HG03139 (cell line): ENCODE results near the gene NDUFB10.
A peak's percentile ranks its signal among the peaks of the same experiment; 100 is the strongest.

Experiments used
- ATAC-seq: cut with Tn5 transposase; IDR thresholded peaks from one replicate; pipeline ENCODE4 v1.9.1; 2021; ENCODE audit not compliant: unreplicated experiment

Gene NDUFB10

GRCh38 chr16:1983544-1984346 lies 24.4 kb downstream of the NDUFB10 start, which contains the start of gene GFER:
TSS of gene GFER (plus strand) at chr16:1984193. CDS start at chr16:1984219, 26 bp downstream.
- peak; percentile 73 for ATAC-seq

- ATAC-seq = peak; percentile 5
These were observed 25.2 kb downstream of the NDUFB10 start for GRCh38 chr16:1984347-1985225.

- ATAC-seq = no peak
These were observed 26.3 kb downstream of the NDUFB10 start for GRCh38 chr16:1985466-1986150.

GRCh38 chr16:1987198-1987597 lies 27.9 kb downstream of the NDUFB10 start:
- no peak for ATAC-seq

- ATAC-seq = no peak
These were observed 30.1 kb downstream of the NDUFB10 start, which contains the start of gene SYNGR3 for GRCh38 chr16:1989209-1990100. TSS of gene SYNGR3 (plus strand) at chr16:1989970. CDS start at chr16:1990103, 133 bp downstream.

GRCh38 chr16:1990101-1990350 lies 30.7 kb downstream of the NDUFB10 start:
- no peak for ATAC-seq

GRCh38 chr16:1990351-1991134 lies 31.2 kb downstream of the NDUFB10 start:
- ATAC-seq = peak; percentile 8

GRCh38 chr16:1991135-1991551 lies 31.8 kb downstream of the NDUFB10 start:
- peak; percentile 38 for ATAC-seq

GRCh38 chr16:1991588-1991947 lies 32.2 kb downstream of the NDUFB10 start:
- ATAC-seq = no peak

GRCh38 chr16:1991948-1992703 lies 32.8 kb downstream of the NDUFB10 start:
- peak; percentile 42 for ATAC-seq

- no peak for ATAC-seq
These were observed 33.5 kb downstream of the NDUFB10 start for GRCh38 chr16:1992704-1993317.

- ATAC-seq = no peak
These were observed 34.4 kb downstream of the NDUFB10 start for GRCh38 chr16:1993731-1994131.

- ATAC-seq = no peak
These were observed 38.4 kb downstream of the NDUFB10 start for GRCh38 chr16:1997494-1998359.

- ATAC-seq = no peak
These were observed 39.1 kb downstream of the NDUFB10 start for GRCh38 chr16:1998360-1998835.

- no peak for ATAC-seq
These were observed 39.8 kb downstream of the NDUFB10 start for GRCh38 chr16:1998852-1999801.

GRCh38 chr16:1999866-2000514 lies 40.7 kb downstream of the NDUFB10 start:
- no peak for ATAC-seq
